Calu3 (cell line): ENCODE data around the gene UGT1A9. TPM values are rescaled to one million over a fixed set of nuclear protein-coding genes. Genes with fewer than 3 reads are reported as not detected.

ENCODE experiments used
- BruUV-seq: library from RNA; stranded (reverse); fragments of 400-500 nt; replicated peaks from 2 replicates; lab custom pipeline; 2021; lab: Mats Ljungman, UMichigan
- CTCF ChIA-PET: fragments of 300-600 bp; sonication (Branson Sonifier 250); formaldehyde crosslinking; loops from one replicate; lab custom pipeline; 2022; ENCODE audit warnings: antibody characterized with exemption; lab: Charles Lee
- DNase-seq: peaks from one replicate; pipeline ENCODE4 v3.0.0; 2022
- H3K27ac Mint-ChIP-seq: one replicate; pipeline ENCODE4 v1.8.0; 2022; ENCODE audit warnings: mixed read lengths; ENCODE audit not compliant: unreplicated experiment
- H3K27me3 Mint-ChIP-seq: one replicate; pipeline ENCODE4 v1.8.0; 2022; ENCODE audit warnings: mixed read lengths; ENCODE audit not compliant: unreplicated experiment
- H3K36me3 Mint-ChIP-seq: one replicate; pipeline ENCODE4 v1.8.0; 2022; ENCODE audit warnings: mild to moderate bottlenecking, moderate library complexity, mixed read lengths; ENCODE audit not compliant: insufficient read depth, unreplicated experiment
- H3K4me1 Mint-ChIP-seq: one replicate; pipeline ENCODE4 v1.8.0; 2022; ENCODE audit warnings: mild to moderate bottlenecking, low read depth, mixed read lengths; ENCODE audit not compliant: unreplicated experiment
- H3K4me3 Mint-ChIP-seq: one replicate; pipeline ENCODE4 v1.8.0; 2022; ENCODE audit warnings: mild to moderate bottlenecking, low read depth, moderate library complexity, mixed read lengths; ENCODE audit not compliant: unreplicated experiment
- H3K9me3 Mint-ChIP-seq: one replicate; pipeline ENCODE4 v1.8.0; 2022; ENCODE audit warnings: low read depth, mixed read lengths; ENCODE audit not compliant: unreplicated experiment
- intact Hi-C: fragments of 100-400 bp; cut with micrococcal nuclease; formaldehyde crosslinking; loops from one replicate; pipeline ENCODE4 v1.10.0; 2022; ENCODE audit not compliant: unreplicated experiment
- total RNA-seq: library from RNA; stranded (reverse); gene quantifications from 2 replicates; pipeline ENCODE4 v1.2.3, GENCODE V29; 2022
- TF ChIP-seq, protein P1 (sequence below): fragments of 200-600 bp; IDR thresholded peaks from one replicate; pipeline ENCODE4 v1.8.0; 2022; ENCODE audit warnings: antibody characterized with exemption; ENCODE audit not compliant: unreplicated experiment

Gene UGT1A9
- total RNA-seq, 1 experiment from 2014 or later = 4.3 TPM

DNA sequence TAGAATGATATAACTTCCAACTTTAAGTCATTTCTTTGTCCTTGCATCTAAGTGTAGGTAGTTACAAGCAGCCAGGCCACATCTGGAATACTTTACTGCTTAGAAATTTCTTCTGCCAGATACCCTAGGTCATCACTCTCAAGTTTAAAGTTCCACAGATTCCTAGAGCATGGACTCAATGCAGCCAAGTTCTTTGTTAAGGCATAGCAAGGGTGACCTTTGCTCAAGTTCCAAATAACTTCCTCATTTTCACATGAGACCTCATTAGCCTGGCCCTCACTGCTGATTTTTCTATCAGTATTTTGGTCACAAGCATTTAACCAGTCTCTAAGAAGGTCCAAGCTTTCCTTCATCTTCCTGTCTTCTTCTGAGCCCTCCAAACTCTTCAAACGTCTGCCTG is 7.8 kb upstream of the UGT1A9 start:
- CTCF ChIA-PET = no interaction called here
- Mint-ChIP-seq H3K4me1 (peaks cover 25% of the 10 kb centered on the region), H3K36me3 (no peaks in the 10 kb centered on the region), H3K4me3 (no peak overlapping the region), H3K27ac (no peak overlapping the region), H3K27me3 (no peaks in the 10 kb centered on the region), H3K9me3 (peaks cover 5% of the 10 kb centered on the region)
- intact Hi-C loops = no loop called here
- DNase-seq = no peak
- TF ChIP-seq, protein P1, sequence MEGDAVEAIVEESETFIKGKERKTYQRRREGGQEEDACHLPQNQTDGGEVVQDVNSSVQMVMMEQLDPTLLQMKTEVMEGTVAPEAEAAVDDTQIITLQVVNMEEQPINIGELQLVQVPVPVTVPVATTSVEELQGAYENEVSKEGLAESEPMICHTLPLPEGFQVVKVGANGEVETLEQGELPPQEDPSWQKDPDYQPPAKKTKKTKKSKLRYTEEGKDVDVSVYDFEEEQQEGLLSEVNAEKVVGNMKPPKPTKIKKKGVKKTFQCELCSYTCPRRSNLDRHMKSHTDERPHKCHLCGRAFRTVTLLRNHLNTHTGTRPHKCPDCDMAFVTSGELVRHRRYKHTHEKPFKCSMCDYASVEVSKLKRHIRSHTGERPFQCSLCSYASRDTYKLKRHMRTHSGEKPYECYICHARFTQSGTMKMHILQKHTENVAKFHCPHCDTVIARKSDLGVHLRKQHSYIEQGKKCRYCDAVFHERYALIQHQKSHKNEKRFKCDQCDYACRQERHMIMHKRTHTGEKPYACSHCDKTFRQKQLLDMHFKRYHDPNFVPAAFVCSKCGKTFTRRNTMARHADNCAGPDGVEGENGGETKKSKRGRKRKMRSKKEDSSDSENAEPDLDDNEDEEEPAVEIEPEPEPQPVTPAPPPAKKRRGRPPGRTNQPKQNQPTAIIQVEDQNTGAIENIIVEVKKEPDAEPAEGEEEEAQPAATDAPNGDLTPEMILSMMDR = no peak
- BruUV-seq = no TSS peak

DNA sequence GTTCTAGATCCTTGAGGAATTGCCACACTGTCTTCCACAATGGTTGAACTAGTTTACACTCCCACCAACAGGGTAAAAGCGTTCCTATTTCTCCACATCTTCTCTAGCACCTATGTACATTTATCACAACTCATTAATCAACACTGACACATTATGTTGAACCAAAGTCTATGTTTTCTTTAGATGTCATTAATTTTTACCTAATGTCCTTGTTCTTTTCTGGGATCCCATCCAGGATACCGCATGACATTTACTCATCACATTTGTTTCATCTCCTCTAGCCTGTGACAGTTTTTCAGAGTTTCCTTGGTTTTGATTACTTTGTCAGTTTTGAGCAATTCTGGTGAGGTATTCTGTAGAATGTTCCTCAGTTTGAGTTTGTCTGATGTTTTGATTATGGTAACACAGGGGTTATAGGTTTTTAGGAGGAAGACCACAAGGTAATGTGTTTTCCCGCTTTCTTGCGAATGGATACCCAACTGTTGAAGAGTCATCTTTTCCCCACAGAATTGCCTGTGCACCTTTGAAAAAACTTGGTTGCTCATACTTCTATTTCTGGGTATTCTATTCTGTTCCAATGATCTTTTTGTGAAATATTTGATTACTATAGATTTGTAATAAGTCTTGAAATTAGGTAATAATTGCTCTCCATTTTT is 3.0 kb upstream of the UGT1A9 start:
- no peaks in the 10 kb centered on the region for H3K36me3 Mint-ChIP-seq
- no peaks in the 10 kb centered on the region for H3K9me3 Mint-ChIP-seq
- H3K4me1 Mint-ChIP-seq = peaks cover 32% of the 10 kb centered on the region
- H3K4me3 Mint-ChIP-seq = no peak overlapping the region
- CTCF ChIA-PET = no interaction called here
- no peak for DNase-seq
- no peak overlapping the region for H3K27ac Mint-ChIP-seq
- intact Hi-C loops = no loop called here
- no TSS peak for BruUV-seq
- TF ChIP-seq, protein P1 = no peak
- H3K27me3 Mint-ChIP-seq = no peaks in the 10 kb centered on the region

DNA sequence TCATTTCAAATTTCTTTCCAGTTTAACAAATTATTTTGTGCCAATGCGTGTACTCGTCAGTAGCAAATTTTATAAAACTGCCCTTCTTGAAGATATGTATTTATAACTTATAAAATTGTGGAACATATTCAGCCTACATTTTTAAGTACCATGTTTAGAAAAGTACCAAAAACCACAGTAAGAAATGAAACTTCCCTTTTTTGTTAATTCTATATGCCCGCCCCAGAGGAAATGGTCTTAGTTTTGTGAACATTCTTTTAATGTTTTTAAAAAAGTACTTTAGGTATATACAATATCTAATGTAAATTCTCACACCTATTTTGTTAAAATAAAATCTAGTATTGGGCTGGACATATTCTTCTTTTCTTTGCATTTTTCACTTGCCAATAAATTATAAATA is 1.2 kb downstream of the UGT1A9 start:
- peaks cover 23% of the 10 kb centered on the region for H3K4me1 Mint-ChIP-seq
- CTCF ChIA-PET = no interaction called here
- no peak overlapping the region for H3K4me3 Mint-ChIP-seq
- intact Hi-C loops = no loop called here
- H3K9me3 Mint-ChIP-seq = peaks cover 3% of the 10 kb centered on the region
- no peaks in the 10 kb centered on the region for H3K36me3 Mint-ChIP-seq
- DNase-seq = no peak
- no peaks in the 10 kb centered on the region for H3K27me3 Mint-ChIP-seq
- no peak overlapping the region for H3K27ac Mint-ChIP-seq
- TF ChIP-seq, protein P1 = no peak
- no TSS peak for BruUV-seq

DNA sequence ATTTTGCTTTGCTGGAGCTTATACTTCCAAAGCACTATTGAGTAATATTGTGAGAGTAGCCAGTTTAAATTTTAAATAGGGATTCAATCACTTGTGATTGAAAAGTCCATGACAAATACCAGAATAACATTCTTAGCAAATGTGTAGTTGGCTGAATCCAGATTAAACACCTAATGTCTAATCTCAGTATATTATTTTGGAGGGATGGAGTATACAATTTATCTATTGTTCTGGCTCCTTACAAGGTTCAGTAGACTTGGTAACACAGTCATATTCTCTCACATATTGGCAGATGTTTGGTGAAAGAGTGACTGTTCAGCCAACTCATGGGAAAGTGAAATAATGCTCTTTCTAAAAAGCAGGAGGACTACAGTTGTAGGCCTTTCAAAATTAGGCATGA is 2.2 kb downstream of the UGT1A9 start:
- intact Hi-C loops = no loop called here
- TF ChIP-seq, protein P1 = no peak
- Mint-ChIP-seq H3K36me3 (no peaks in the 10 kb centered on the region), H3K4me3 (no peak overlapping the region), H3K27ac (no peak overlapping the region), H3K4me1 (peaks cover 16% of the 10 kb centered on the region), H3K9me3 (peaks cover 3% of the 10 kb centered on the region), H3K27me3 (no peaks in the 10 kb centered on the region)
- CTCF ChIA-PET = no interaction called here
- BruUV-seq = no TSS peak
- DNase-seq = no peak
